Liver (tissue), 9 donors: Measurements from ENCODE around the gene FAM89A. TPM values are rescaled to one million over a fixed set of nuclear protein-coding genes. Genes with fewer than 3 reads are reported as not detected.

Experiments
- DNase-seq: peaks from one replicate; pipeline ENCODE4 v3.0.0-alpha.2; 2017; ENCODE audit warnings: low spot score
- H3K27ac ChIP-seq, 2 donors: one replicate each; pipeline ENCODE4 v1.7.0; 2013; ENCODE audit warnings: inconsistent platforms in 2 of 2, low read length in 2 of 2, control low read depth in 1 of 2, low read depth in 1 of 2, mild to moderate bottlenecking in 1 of 2
- H3K27me3 ChIP-seq, 4 donors: one replicate each; pipeline versions ENCODE4 v1.6.1 to v1.7.0; 2013; ENCODE audit warnings: low read length in 3 of 4, inconsistent platforms in 1 of 4, mild to moderate bottlenecking in 1 of 4, moderate library complexity in 1 of 4; ENCODE audit not compliant: control insufficient read depth in 4 of 4, insufficient read depth in 4 of 4
- H3K36me3 ChIP-seq, 4 donors: one replicate each; pipeline versions ENCODE4 v1.6.1 to v1.7.0; 2013; ENCODE audit warnings: low read length in 3 of 4, mild to moderate bottlenecking in 3 of 4, low read depth in 1 of 4, moderate library complexity in 1 of 4; ENCODE audit not compliant: control insufficient read depth in 4 of 4, insufficient read depth in 3 of 4
- H3K4me1 ChIP-seq, 4 donors: one replicate each; pipeline versions ENCODE4 v1.6.1 to v1.7.0; 2013; ENCODE audit warnings: low read length in 3 of 4, mild to moderate bottlenecking in 3 of 4, moderate library complexity in 1 of 4; ENCODE audit not compliant: control insufficient read depth in 4 of 4, insufficient read depth in 4 of 4
- H3K4me3 ChIP-seq, 3 donors: one replicate each; pipeline versions ENCODE4 v1.6.1 to v1.7.0; 2013; ENCODE audit warnings: low read length in 3 of 3, control low read depth in 1 of 3, low read depth in 1 of 3, mild to moderate bottlenecking in 1 of 3
- H3K9ac ChIP-seq, 2 donors: one replicate each; pipeline ENCODE4 v1.7.0; 2013; ENCODE audit warnings: low read length in 2 of 2, mild to moderate bottlenecking in 2 of 2, moderate library complexity in 2 of 2, control low read depth in 1 of 2, low read depth in 1 of 2
- H3K9me3 ChIP-seq, 4 donors: one replicate each; pipeline versions ENCODE4 v1.6.1 to v1.7.0; 2013; ENCODE audit warnings: low read length in 3 of 4; ENCODE audit not compliant: control insufficient read depth in 4 of 4
- ATF3 ChIP-seq: IDR thresholded peaks from 2 replicates; pipeline ENCODE4 v1.6.1; 2016; ENCODE audit warnings: antibody characterized with exemption
- CTCF ChIP-seq: fragments of 150-350 bp; IDR thresholded peaks from 2 replicates; pipeline ENCODE4 v1.5.1; 2017; ENCODE audit warnings: improper control_type of control experiment, low read depth, low read length; ENCODE audit not compliant: missing input control
- EGR1 ChIP-seq, 2 donors: IDR thresholded peaks; 2 replicates each; pipeline ENCODE4 v1.6.1; 2016 to 2018; ENCODE audit warnings: antibody characterized with exemption in 2 of 2, low read depth in 2 of 2
- FOXA1 ChIP-seq: IDR thresholded peaks from 2 replicates; pipeline ENCODE4 v1.6.1; 2016; ENCODE audit warnings: antibody characterized with exemption
- FOXA2 ChIP-seq: IDR thresholded peaks from 2 replicates; pipeline ENCODE4 v1.6.1; 2016; ENCODE audit warnings: antibody characterized with exemption
- GABPA ChIP-seq, 2 donors: IDR thresholded peaks in 1 of 2; conservative IDR thresholded peaks in 1 of 2; 2 replicates each; pipeline ENCODE4 v1.6.1; 2016; ENCODE audit warnings: antibody characterized with exemption in 2 of 2, mild to moderate bottlenecking in 1 of 2, moderate library complexity in 1 of 2
- HNF4A ChIP-seq, 2 donors: conservative IDR thresholded peaks; 2 replicates each; pipeline ENCODE4 v1.6.1; 2016; ENCODE audit warnings: antibody characterized with exemption in 2 of 2, mild to moderate bottlenecking in 2 of 2
- HNF4G ChIP-seq: IDR thresholded peaks from 2 replicates; pipeline ENCODE4 v1.6.1; 2016; ENCODE audit warnings: antibody characterized with exemption
- JUND ChIP-seq, 2 donors: IDR thresholded peaks; 2 replicates each; pipeline ENCODE4 v1.6.1; 2016; ENCODE audit warnings: antibody characterized with exemption in 2 of 2
- MAX ChIP-seq: IDR thresholded peaks from 2 replicates; pipeline ENCODE4 v1.6.1; 2016; ENCODE audit warnings: antibody characterized with exemption
- NR2F2 ChIP-seq: IDR thresholded peaks from 2 replicates; pipeline ENCODE4 v1.6.1; 2016; ENCODE audit warnings: antibody characterized with exemption
- RAD21 ChIP-seq, 2 donors: IDR thresholded peaks; 2 replicates each; pipeline ENCODE4 v1.6.1; 2016; ENCODE audit warnings: antibody characterized with exemption in 2 of 2, mild to moderate bottlenecking in 2 of 2
- REST ChIP-seq: IDR thresholded peaks from 2 replicates; pipeline ENCODE4 v1.6.1; 2016; ENCODE audit warnings: antibody characterized with exemption, mild to moderate bottlenecking
- RXRA ChIP-seq, 2 donors: IDR thresholded peaks; 2 replicates each; pipeline ENCODE4 v1.6.1; 2017 to 2018; ENCODE audit warnings: antibody characterized with exemption in 2 of 2, mild to moderate bottlenecking in 1 of 2
- SP1 ChIP-seq: IDR thresholded peaks from 2 replicates; pipeline ENCODE4 v1.6.1; 2018; ENCODE audit warnings: antibody characterized with exemption, mild to moderate bottlenecking
- TAF1 ChIP-seq: conservative IDR thresholded peaks from 2 replicates; pipeline ENCODE4 v1.6.1; 2016; ENCODE audit warnings: antibody characterized with exemption, mild to moderate bottlenecking
- YY1 ChIP-seq: IDR thresholded peaks from 2 replicates; pipeline ENCODE4 v1.6.1; 2016; ENCODE audit warnings: antibody characterized with exemption, mild to moderate bottlenecking
- ZBTB33 ChIP-seq: IDR thresholded peaks from 2 replicates; pipeline ENCODE4 v1.6.1; 2016; ENCODE audit warnings: antibody characterized with exemption
- WGBS: extraction: QIAGEN DNeasy Blood & Tissue Kit; methylation state at CpG from one replicate; pipeline ENCODE4 v1.1.7; 2013; 5-methylcytosine and 5-hydroxymethylcytosine counted together
- polyA plus RNA-seq, 2 donors: library from polyadenylated mRNA; stranded (reverse) in 1 of 2; unstranded in 1 of 2; fragments of 200-250 nt in 1 of 2; fragments of >200 nt in 1 of 2; fragmentation: Nextera tagmentation in 1 of 2; extraction: Ambion mirVana in 1 of 2; gene quantifications; one replicate each; pipeline versions ENCODE4 v1.2.1 to v1.2.3, GENCODE V29; 2013 to 2015
- total RNA-seq, 2 donors: library from RNA; depleted of rRNA; stranded (reverse); fragments of >200 nt; gene quantifications; one replicate each; pipeline ENCODE4 v1.2.3, GENCODE V29; 2014
- donor health status: healthy.
- donor health status: healthy.
- donor health status: healthy.
- donor health status: healthy.
- donor health status: healthy.

FAM89A gene
- total and polyA plus RNA-seq, 4 donors, result 5.3 to 8.8 (median 8.1) TPM

- H3K27ac ChIP-seq, result no peak overlapping the region
- TF ChIP-seq EGR1 (IDR thresholded peaks at IDR 0.05; ENCODE audit: low read depth in 2 of 2), result no peak
- TF ChIP-seq REST, result no peak
- TF ChIP-seq YY1, result no peak
- no peak for TF ChIP-seq ZBTB33
- no peak for TF ChIP-seq GABPA (IDR thresholded peaks at IDR 0.05 in 1 of 2, conservative IDR thresholded peaks at IDR 0.05 in 1 of 2)
- TF ChIP-seq RAD21 (IDR thresholded peaks at IDR 0.05), result no peak
- no peak for TF ChIP-seq NR2F2
- TF ChIP-seq FOXA1, result no peak
- no peak for TF ChIP-seq MAX
- no peak for TF ChIP-seq HNF4G
- TF ChIP-seq HNF4A (conservative IDR thresholded peaks at IDR 0.05), result no peak
- no peak for TF ChIP-seq JUND (IDR thresholded peaks at IDR 0.05)
- TF ChIP-seq TAF1, result no peak
- TF ChIP-seq RXRA (IDR thresholded peaks at IDR 0.05), result no peak
- TF ChIP-seq FOXA2, result no peak
- TF ChIP-seq SP1, result no peak
- no peak for TF ChIP-seq CTCF
- no peak for TF ChIP-seq ATF3
- no peaks in the 10 kb centered on the region for H3K9me3 ChIP-seq
- H3K27me3 ChIP-seq, result no peaks in the 10 kb centered on the region
- no peaks in the 10 kb centered on the region for H3K36me3 ChIP-seq
- no peak overlapping the region for H3K4me3 ChIP-seq
- 76% methylated on average over 7 of the region's 7 CpGs for WGBS
- H3K9ac ChIP-seq, result no peak overlapping the region
- DNase-seq, result no peak
- no peaks in the 10 kb centered on the region for H3K4me1 ChIP-seq
Observed at GRCh38 chr1:231028682-231029081, 11.4 kb downstream of the FAM89A start.

- no peaks in the 10 kb centered on the region for H3K4me1 ChIP-seq
- 97% methylated on average over 10 of the region's 10 CpGs for WGBS
- no peaks in the 10 kb centered on the region for H3K9me3 ChIP-seq
- no peaks in the 10 kb centered on the region for H3K27me3 ChIP-seq
- H3K9ac ChIP-seq, result no peak overlapping the region
- H3K27ac ChIP-seq, result no peak overlapping the region
- no peaks in the 10 kb centered on the region for H3K36me3 ChIP-seq
- DNase-seq, result peak; percentile 20
- H3K4me3 ChIP-seq, result no peak overlapping the region
- no peak for TF ChIP-seq FOXA1
- TF ChIP-seq SP1, result no peak
- TF ChIP-seq ZBTB33, result no peak
- TF ChIP-seq HNF4A (conservative IDR thresholded peaks at IDR 0.05), result no peak
- TF ChIP-seq EGR1 (IDR thresholded peaks at IDR 0.05; ENCODE audit: low read depth in 2 of 2), result no peak
- TF ChIP-seq ATF3, result no peak
- no peak for TF ChIP-seq HNF4G
- no peak for TF ChIP-seq RAD21 (IDR thresholded peaks at IDR 0.05)
- TF ChIP-seq REST, result no peak
- no peak for TF ChIP-seq YY1
- no peak for TF ChIP-seq RXRA (IDR thresholded peaks at IDR 0.05)
- TF ChIP-seq FOXA2, result no peak
- no peak for TF ChIP-seq NR2F2
Observed at GRCh38 chr1:231027971-231028370, 12.1 kb downstream of the FAM89A start.
